Ovary (tissue), 3 donors: ENCODE results near the gene INHBC.

ENCODE experiments used
- EP300 ChIP-seq: sonication (generic); formaldehyde crosslinking; IDR thresholded peaks from one replicate; pipeline ENCODE4 v1.6.1; 2017; ENCODE audit warnings: antibody characterized with exemption
- TF ChIP-seq, protein P1 (sequence below), 3 donors: fragments of 450-650 bp in 2 of 3; fragments of 200-600 bp in 1 of 3; IDR thresholded peaks; one replicate each; pipeline versions ENCODE4 v1.5.1 to v1.8.0; 2016 to 2022; ENCODE audit warnings: antibody characterized with exemption in 3 of 3, mild to moderate bottlenecking in 1 of 3
- donor health status: DM: no; HTN: no; CAD: no.

DNA sequence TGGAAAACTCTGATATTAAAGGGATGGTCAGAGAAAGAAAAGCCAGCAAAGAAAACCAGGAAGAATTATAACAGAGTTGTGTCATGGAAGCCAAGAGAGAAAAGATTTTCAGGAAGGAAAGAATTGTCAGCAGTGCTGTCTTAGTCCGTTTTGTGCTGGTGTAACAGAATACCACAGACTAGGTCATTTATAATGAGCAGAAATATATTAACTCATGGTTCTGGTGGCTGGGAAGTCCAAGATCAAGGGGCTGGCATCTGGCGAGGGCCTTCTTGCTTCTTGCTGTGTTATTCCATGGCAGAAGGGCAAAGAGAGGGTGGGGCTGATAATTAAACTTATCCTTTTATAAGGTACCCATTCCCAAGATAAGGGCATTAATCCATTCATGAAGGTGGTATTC is 14.1 kb downstream of the INHBC start:
- TF ChIP-seq, protein P1, sequence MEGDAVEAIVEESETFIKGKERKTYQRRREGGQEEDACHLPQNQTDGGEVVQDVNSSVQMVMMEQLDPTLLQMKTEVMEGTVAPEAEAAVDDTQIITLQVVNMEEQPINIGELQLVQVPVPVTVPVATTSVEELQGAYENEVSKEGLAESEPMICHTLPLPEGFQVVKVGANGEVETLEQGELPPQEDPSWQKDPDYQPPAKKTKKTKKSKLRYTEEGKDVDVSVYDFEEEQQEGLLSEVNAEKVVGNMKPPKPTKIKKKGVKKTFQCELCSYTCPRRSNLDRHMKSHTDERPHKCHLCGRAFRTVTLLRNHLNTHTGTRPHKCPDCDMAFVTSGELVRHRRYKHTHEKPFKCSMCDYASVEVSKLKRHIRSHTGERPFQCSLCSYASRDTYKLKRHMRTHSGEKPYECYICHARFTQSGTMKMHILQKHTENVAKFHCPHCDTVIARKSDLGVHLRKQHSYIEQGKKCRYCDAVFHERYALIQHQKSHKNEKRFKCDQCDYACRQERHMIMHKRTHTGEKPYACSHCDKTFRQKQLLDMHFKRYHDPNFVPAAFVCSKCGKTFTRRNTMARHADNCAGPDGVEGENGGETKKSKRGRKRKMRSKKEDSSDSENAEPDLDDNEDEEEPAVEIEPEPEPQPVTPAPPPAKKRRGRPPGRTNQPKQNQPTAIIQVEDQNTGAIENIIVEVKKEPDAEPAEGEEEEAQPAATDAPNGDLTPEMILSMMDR (IDR thresholded peaks at IDR 0.05) = no peak
- TF ChIP-seq EP300 = no peak
